AG04449 (cell line): ENCODE results near the gene RETREG3.
A peak's percentile ranks its signal among the peaks of the same experiment; 100 is the strongest.

Experiments used
- CTCF ChIA-PET: fragments of 350-600 bp; formaldehyde crosslinking; extraction: SDS; loops from one replicate; lab custom pipeline; 2021; ENCODE audit warnings: antibody characterized with exemption; lab: Yijun Ruan, JAX
- POLR2A ChIA-PET: fragments of 400-600, 350-600 bp; formaldehyde crosslinking; extraction: SDS; loops from one replicate; lab custom pipeline; 2020; ENCODE audit warnings: antibody characterized with exemption, inconsistent platforms; lab: Yijun Ruan, JAX
- DNase-seq: peaks from one replicate; pipeline ENCODE4 v3.0.0-alpha.2; 2010; ENCODE audit warnings: low read depth, low spot score
- H3K4me3 ChIP-seq: 2 replicates; pipeline ENCODE4 v1.5.1; 2011; ENCODE audit warnings: low read depth, mild to moderate bottlenecking, control low read depth, low read length
- TF ChIP-seq, protein P1 (sequence below): IDR thresholded peaks from one replicate; pipeline ENCODE4 v1.5.1; 2011; ENCODE audit warnings: mild to moderate bottlenecking, moderate library complexity, low read length, control low read depth, inconsistent platforms; ENCODE audit not compliant: insufficient read depth; ENCODE audit errors: missing control alignments

Gene RETREG3

DNA sequence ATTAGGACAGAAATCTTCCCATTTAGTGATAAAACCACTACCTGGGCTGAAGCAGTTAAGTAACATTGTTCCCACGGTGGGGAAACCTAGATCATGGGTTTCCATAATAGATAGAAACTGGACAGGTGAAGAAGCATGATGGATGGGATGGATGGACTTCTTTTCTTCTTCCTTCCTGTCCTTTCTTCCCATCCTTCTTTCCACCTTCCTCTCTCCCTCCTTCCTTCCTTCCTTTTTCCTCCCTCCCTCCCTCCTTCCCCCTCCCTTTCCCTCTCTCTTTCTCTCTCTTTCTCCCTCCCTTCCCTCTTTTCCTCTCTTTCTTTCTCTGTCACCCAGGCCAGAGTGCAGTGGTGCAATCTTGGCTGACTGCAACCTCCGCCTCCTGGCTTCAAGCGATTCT, 34.7 kb downstream of the RETREG3 start:
- TF ChIP-seq, protein P1, sequence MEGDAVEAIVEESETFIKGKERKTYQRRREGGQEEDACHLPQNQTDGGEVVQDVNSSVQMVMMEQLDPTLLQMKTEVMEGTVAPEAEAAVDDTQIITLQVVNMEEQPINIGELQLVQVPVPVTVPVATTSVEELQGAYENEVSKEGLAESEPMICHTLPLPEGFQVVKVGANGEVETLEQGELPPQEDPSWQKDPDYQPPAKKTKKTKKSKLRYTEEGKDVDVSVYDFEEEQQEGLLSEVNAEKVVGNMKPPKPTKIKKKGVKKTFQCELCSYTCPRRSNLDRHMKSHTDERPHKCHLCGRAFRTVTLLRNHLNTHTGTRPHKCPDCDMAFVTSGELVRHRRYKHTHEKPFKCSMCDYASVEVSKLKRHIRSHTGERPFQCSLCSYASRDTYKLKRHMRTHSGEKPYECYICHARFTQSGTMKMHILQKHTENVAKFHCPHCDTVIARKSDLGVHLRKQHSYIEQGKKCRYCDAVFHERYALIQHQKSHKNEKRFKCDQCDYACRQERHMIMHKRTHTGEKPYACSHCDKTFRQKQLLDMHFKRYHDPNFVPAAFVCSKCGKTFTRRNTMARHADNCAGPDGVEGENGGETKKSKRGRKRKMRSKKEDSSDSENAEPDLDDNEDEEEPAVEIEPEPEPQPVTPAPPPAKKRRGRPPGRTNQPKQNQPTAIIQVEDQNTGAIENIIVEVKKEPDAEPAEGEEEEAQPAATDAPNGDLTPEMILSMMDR: no peak
- no peak for DNase-seq
- POLR2A ChIA-PET: no interaction called here
- CTCF ChIA-PET: interaction anchor here (1.2 to 1.8 kb wide), 3 partner anchors 9 to 105 kb away, joined by 3 to 5 read pairs (median 4); no protein-coding TSS in a partner anchor
- no peak overlapping the region for H3K4me3 ChIP-seq

DNA sequence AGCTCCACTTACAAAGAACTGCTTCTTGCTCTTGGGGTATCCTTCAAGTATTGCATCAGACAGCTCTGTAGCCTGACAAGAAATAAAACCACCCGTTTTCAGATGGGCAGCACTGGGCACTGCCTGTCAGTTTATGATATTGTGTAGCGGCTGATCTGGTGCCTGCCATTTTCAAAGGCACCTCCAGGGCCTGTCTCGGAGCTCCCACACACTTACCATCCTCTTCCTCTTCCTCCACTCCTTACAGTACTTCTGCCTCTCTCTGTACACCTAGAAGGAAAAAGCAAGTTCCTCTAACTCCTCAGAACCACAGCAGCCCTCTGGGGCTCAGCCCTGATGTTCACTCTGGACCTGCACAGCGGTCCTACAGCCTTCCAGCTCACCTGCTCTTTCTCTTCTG, 36.1 kb downstream of the RETREG3 start:
- no peak overlapping the region for H3K4me3 ChIP-seq
- POLR2A ChIA-PET: interaction anchor here (0.9 kb wide), 1 partner anchor 11 kb away, joined by 3 read pairs; no protein-coding TSS in a partner anchor
- TF ChIP-seq, protein P1: no peak
- CTCF ChIA-PET: interaction anchor here (1.2 to 1.5 kb wide), 3 partner anchors 101 to 108 kb away, joined by 3 to 5 read pairs (median 4); no protein-coding TSS in a partner anchor
- no peak for DNase-seq

DNA sequence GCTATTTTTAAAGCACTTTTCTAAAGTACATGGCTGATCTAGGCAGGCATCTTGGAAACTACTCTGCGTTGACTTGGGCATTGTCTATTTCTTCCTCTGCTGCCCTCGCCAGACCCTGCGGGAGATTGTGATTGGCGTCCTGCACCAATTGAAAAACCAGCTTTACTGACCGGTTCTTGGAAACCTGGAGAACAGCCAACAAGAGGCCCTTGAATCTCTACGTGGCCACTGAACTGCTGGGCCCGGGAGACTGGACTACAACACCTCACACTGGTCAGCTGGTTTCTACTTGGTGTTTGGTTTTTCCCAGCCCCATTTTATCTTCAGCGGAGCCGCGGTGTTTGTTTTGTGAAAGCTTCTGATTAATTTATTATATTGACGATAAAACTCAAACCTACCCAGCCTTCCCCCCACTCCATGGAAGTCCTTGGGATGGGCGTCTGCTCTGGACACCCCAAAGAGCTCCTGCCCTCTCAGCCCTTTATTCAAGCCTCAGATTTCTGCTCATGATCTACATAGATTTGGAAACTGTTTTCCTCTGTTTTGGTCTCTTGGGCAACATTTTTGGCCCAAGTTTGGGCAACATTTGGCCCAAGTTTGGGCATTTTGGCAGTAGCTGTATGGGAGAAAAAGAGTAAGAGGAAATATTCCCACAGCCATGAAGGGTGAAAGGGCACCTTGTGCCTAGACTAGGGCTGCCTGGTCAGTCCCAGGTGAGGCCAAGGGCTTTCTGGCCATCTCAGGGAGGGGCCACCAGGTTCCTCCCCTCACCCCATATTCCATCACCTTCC, 37.5 kb downstream of the RETREG3 start:
- H3K4me3 ChIP-seq: no peak overlapping the region
- no peak for DNase-seq
- TF ChIP-seq, protein P1: no peak
- ChIA-PET POLR2A (no interaction called here), CTCF (interaction anchor here (0.9 kb wide), 1 partner anchor 252 kb away, joined by 3 read pairs; the partner anchor contains the start of gene BECN1)

DNA sequence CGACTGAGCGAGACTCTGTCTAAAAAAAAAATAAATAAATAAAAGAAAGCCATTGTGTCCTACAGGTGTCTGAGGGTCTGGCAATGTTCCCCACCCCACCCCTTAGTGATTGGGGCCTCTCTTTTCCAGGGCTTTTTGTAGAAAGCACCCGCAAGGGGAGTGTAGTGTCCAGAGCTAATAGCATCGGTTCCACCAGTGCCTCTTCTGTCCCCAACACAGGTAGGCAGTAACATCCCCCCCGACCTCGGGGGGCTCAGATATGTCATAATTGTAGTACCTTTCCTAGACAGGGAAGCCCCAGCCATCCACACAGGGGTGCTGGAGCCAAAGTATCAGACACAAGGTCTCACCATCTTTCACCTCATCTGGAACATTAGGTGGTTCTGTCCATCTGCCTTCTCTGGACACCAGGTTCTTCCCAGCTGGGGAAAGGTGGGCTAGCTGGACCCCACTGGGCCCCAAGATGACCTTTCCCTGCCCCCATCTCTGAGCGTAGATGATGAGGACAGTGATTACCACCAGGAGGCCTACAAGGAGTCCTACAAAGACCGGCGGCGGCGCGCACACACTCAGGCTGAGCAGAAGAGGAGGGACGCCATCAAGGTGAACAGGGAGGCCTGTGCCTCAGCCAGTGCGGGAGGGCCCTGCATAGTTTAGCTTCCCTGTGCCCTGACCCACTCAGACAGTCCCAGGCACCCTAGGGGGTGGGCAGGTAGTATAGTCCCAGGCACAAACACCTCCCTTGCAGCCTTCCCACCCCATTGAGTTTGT, 40.6 kb downstream of the RETREG3 start:
- ChIA-PET POLR2A (interaction anchor here (2.6 kb wide), 1 partner anchor 9 kb away, joined by 20 read pairs; the partner anchor contains the start of gene PSMC3IP), CTCF (interaction anchor here (2.6 to 6.5 kb wide), 2 partner anchors 10 to 112 kb away, joined by 8 to 53 read pairs; partner anchors contain the start of gene PSMC3IP)
- DNase-seq: no peak
- TF ChIP-seq, protein P1: no peak
- H3K4me3 ChIP-seq: no peak overlapping the region; the same call in 1 of the 2 replicates

DNA sequence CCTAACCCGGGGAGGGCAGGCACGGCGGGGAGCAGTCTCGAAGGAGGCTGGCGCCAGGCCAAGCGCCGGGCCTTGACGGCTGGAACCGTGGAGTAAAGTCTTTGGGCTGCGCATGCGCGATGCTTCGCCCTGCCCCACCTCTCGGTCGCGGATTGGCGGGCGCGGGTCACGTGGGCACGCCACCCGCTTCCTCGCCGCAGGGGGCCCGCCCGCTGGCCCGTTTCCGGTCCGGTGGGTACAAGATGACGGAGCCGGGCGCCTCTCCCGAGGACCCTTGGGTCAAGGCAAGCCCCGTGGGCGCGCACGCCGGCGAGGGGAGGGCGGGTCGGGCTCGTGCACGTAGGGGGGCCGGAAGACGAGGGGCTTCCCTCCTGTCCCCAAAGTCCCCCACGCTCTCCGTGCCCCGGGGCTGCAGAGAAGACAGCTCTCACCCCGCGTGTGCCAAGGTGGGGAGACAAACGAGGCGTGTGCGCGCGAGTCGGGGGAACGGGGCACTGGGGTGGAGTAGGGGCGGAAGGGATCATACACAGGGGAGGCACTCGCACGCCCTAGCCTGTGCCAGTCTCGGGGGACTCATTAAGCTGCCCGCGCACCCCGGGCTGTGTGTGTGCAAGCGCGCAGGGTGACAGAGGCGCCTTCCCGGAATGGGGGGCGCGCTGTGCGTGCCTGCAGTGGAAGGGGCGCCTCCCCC, 42.1 kb downstream of the RETREG3 start, which contains the start of gene MLX:
Gene MLX (plus strand): TSS at position 218 of the 691 bp plus-strand sequence. CDS start 25 bp downstream, at position 243.
- DNase-seq: no peak
- ChIA-PET CTCF (interaction anchor here (1.2 to 6.5 kb wide), 2 partner anchors 11 to 255 kb away, joined by 4 to 53 read pairs; partner anchors contain the start of gene PSMC3IP), POLR2A (interaction anchor here (1.5 to 2.6 kb wide), 2 partner anchors 10 to 13 kb away, joined by 4 to 20 read pairs; partner anchors contain the start of gene PSMC3IP)
- peak within 1 kb of the TSS; percentile 95 for H3K4me3 ChIP-seq
- TF ChIP-seq, protein P1: no peak
